B cell (primary cell): Measurements from ENCODE around the gene NUDT1. TPM values are rescaled to one million over a fixed set of nuclear protein-coding genes. Genes with fewer than 3 reads are reported as not detected.

Experiments
- ATAC-seq: fragments of 200-7000 bp; cut with Tn5 transposase; one replicate; pipeline ENCODE4 v1.10.0; 2021; ENCODE audit warnings: low read depth, mild to moderate bottlenecking, moderate number of reproducible peaks, moderate library complexity
- CTCF ChIA-PET: fragments of 350-600 bp; sonication (Branson Sonifier 250); formaldehyde crosslinking; loops from one replicate; lab custom pipeline; 2021; ENCODE audit warnings: antibody characterized with exemption, inconsistent platforms; lab: Charles Lee
- POLR2A ChIA-PET: fragments of 350-600 bp; sonication (Branson Sonifier 250); formaldehyde crosslinking; loops from one replicate; lab custom pipeline; 2021; ENCODE audit warnings: antibody characterized with exemption; lab: Charles Lee
- DNase-seq: peaks from one replicate; pipeline ENCODE4 v3.0.0; 2013
- H2AFZ ChIP-seq: 2 replicates; pipeline ENCODE4 v1.6.1; 2012; ENCODE audit warnings: mild to moderate bottlenecking, low read depth, low read length; ENCODE audit not compliant: insufficient read depth, poor library complexity, severe bottlenecking
- H3K27ac ChIP-seq, 2 donors: 1 replicate in 1 of 2; 2 replicates in 1 of 2; pipeline ENCODE4 v1.5.1; 2012 to 2013; ENCODE audit warnings: low read length in 2 of 2, mild to moderate bottlenecking in 2 of 2, moderate library complexity in 1 of 2
- H3K27me3 ChIP-seq, 4 experiments: fragments of 200-600 bp in 1 of 4; sonication (generic) in 1 of 4; replicated peaks in 1 of 4; 1 replicate in 2 of 4; 2 replicates in 2 of 4; pipeline versions ENCODE4 v1.6.1 to v1.7.0; 2013 to 2016; ENCODE audit warnings: low read length in 3 of 4, mild to moderate bottlenecking in 2 of 4, mixed read lengths in 1 of 4, moderate library complexity in 1 of 4; ENCODE audit not compliant: insufficient read depth in 4 of 4, control insufficient read depth in 3 of 4; ENCODE audit errors: control extremely low read depth in 1 of 4
- H3K36me3 ChIP-seq, 2 experiments: replicated peaks in 1 of 2; 1 replicate in 1 of 2; 2 replicates in 1 of 2; pipeline versions ENCODE4 v1.6.1 to v1.7.1; 2013; ENCODE audit warnings: low read length in 1 of 2; ENCODE audit not compliant: insufficient read depth in 2 of 2, control insufficient read depth in 1 of 2; ENCODE audit errors: control extremely low read depth in 1 of 2, extremely low read depth in 1 of 2
- H3K4me1 ChIP-seq, 2 donors: fragments of 200-600 bp in 1 of 2; sonication (generic) in 1 of 2; 1 replicate in 1 of 2; 2 replicates in 1 of 2; pipeline versions ENCODE4 v1.5.1 to v1.6.1; 2013 to 2017; ENCODE audit warnings: low read length in 2 of 2; ENCODE audit not compliant: control insufficient read depth in 2 of 2, insufficient read depth in 2 of 2
- H3K4me2 ChIP-seq: replicated peaks from 2 replicates; pipeline ENCODE3; 2012; ENCODE audit warnings: mild to moderate bottlenecking, low read depth, low read length; ENCODE audit not compliant: poor library complexity, severe bottlenecking
- H3K4me3 ChIP-seq, 5 experiments: fragments of 200-600 bp in 1 of 5; sonication (generic) in 1 of 5; 1 replicate in 3 of 5; 2 replicates in 2 of 5; pipeline versions ENCODE4 v1.5.1 to v1.7.0; 2011 to 2016; ENCODE audit warnings: low read length in 4 of 5, mild to moderate bottlenecking in 4 of 5, low read depth in 2 of 5, control low read depth in 1 of 5, moderate library complexity in 1 of 5; ENCODE audit not compliant: insufficient read depth in 1 of 5; ENCODE audit errors: control extremely low read depth in 1 of 5, extremely low read depth in 1 of 5
- H3K79me2 ChIP-seq: fragments of 200-600 bp; sonication (generic); one replicate; pipeline ENCODE4 v1.6.0; 2016; ENCODE audit warnings: low read length; ENCODE audit not compliant: control insufficient read depth, insufficient read depth
- H3K9ac ChIP-seq: fragments of 200-600 bp; sonication (generic); 2 replicates; pipeline ENCODE4 v1.6.1; 2017; ENCODE audit warnings: mild to moderate bottlenecking, low read length, moderate library complexity
- H3K9me3 ChIP-seq, 3 donors: one replicate each; pipeline versions ENCODE4 v1.6.1 to v1.7.1; 2013; ENCODE audit warnings: low read length in 2 of 3; ENCODE audit not compliant: control insufficient read depth in 2 of 3, insufficient read depth in 1 of 3; ENCODE audit errors: control extremely low read depth in 1 of 3
- H4K20me1 ChIP-seq: 2 replicates; pipeline ENCODE4 v1.6.0; 2012; ENCODE audit warnings: mild to moderate bottlenecking, low read length; ENCODE audit not compliant: insufficient read depth, control insufficient read depth, poor library complexity, severe bottlenecking
- H3K27ac Mint-ChIP-seq: one replicate; pipeline ENCODE4 v1.8.0; 2021; ENCODE audit warnings: mixed read lengths
- H3K27me3 Mint-ChIP-seq: one replicate; pipeline ENCODE4 v1.8.0; 2021; ENCODE audit warnings: mixed read lengths
- H3K4me1 Mint-ChIP-seq: one replicate; pipeline ENCODE4 v1.8.0; 2021; ENCODE audit warnings: mixed read lengths
- H3K4me3 Mint-ChIP-seq: one replicate; pipeline ENCODE4 v1.8.0; 2021; ENCODE audit warnings: mixed read lengths
- H3K9me3 Mint-ChIP-seq: one replicate; pipeline ENCODE4 v1.8.0; 2022; ENCODE audit warnings: mixed read lengths; ENCODE audit not compliant: insufficient read depth
- EZH2 ChIP-seq: IDR thresholded peaks from 2 replicates; pipeline ENCODE4 v1.6.1; 2012; ENCODE audit warnings: borderline replicate concordance, low read depth, mild to moderate bottlenecking, moderate library complexity, low read length; ENCODE audit not compliant: insufficient read depth, poor library complexity, severe bottlenecking
- WGBS: methylation state at CpG from one replicate; pipeline ENCODE4 v1.1.5; 2013; ENCODE audit warnings: missing lambda C conversion rate; ENCODE audit not compliant: insufficient coverage; 5-methylcytosine and 5-hydroxymethylcytosine counted together
- intact Hi-C: fragments of 100-400 bp; cut with micrococcal nuclease; formaldehyde crosslinking; loops from one replicate; pipeline ENCODE4 v1.10.0; 2022
- polyA plus RNA-seq: library from polyadenylated mRNA; depleted of rRNA; stranded (reverse); fragments of >200 nt; gene quantifications from 2 replicates; pipeline ENCODE4 v1.2.3, GENCODE V29; 2012
- total RNA-seq, 2 donors: library from RNA; stranded (reverse); fragments of 120-200 nt in 1 of 2; gene quantifications; 1 replicate in 1 of 2; 2 replicates in 1 of 2; pipeline versions ENCODE4 v1.2.3 to v1.2.4, GENCODE V29; 2013 to 2022
- TF ChIP-seq, protein P1 (sequence below): fragments of 200-600 bp; IDR thresholded peaks from one replicate; pipeline ENCODE4 v1.8.0; 2022; ENCODE audit warnings: antibody characterized with exemption, mild to moderate bottlenecking

Gene NUDT1
- total and polyA plus RNA-seq, 2 donors (not counting 1 experiment from before 2014, with no cell fraction given), result 21.1 to 22.9 TPM

GRCh38 chr7:2257651-2258050 is 15.6 kb downstream of the NUDT1 start:
- Histone ChIP-seq H2AFZ (no peak overlapping the region), H3K27me3 (no peaks in the 10 kb centered on the region), H4K20me1 (peaks cover 31% of the 10 kb centered on the region), H3K4me1 (peaks cover 29 to 52% of the 10 kb centered on the region in 2 donors), H3K4me2 (no peak overlapping the region), H3K9me3 (no peaks in the 10 kb centered on the region), H3K4me3 (no peak overlapping the region), H3K9ac (no peak overlapping the region), H3K27ac (no peak overlapping the region), H3K36me3 (peaks cover 1 to 66% of the 10 kb centered on the region in 2 experiments), H3K79me2 (peaks cover 40% of the 10 kb centered on the region)
- no peak overlapping the region for H3K4me3 Mint-ChIP-seq
- POLR2A ChIA-PET, result interaction anchor here (0.7 kb wide), 1 partner anchor 20 kb away, joined by 8 read pairs; no protein-coding TSS in a partner anchor
- peaks cover 48% of the 10 kb centered on the region for H3K4me1 Mint-ChIP-seq
- intact Hi-C loops, result no loop called here
- ATAC-seq (no peak), DNase-seq (no peak)
- no peak overlapping the region for H3K27ac Mint-ChIP-seq
- WGBS, result over 99% methylated on average over 14 of the region's 17 CpGs
- no peaks in the 10 kb centered on the region for H3K9me3 Mint-ChIP-seq
- H3K27me3 Mint-ChIP-seq, result no peaks in the 10 kb centered on the region
- no peak for TF ChIP-seq EZH2
- TF ChIP-seq, protein P1, sequence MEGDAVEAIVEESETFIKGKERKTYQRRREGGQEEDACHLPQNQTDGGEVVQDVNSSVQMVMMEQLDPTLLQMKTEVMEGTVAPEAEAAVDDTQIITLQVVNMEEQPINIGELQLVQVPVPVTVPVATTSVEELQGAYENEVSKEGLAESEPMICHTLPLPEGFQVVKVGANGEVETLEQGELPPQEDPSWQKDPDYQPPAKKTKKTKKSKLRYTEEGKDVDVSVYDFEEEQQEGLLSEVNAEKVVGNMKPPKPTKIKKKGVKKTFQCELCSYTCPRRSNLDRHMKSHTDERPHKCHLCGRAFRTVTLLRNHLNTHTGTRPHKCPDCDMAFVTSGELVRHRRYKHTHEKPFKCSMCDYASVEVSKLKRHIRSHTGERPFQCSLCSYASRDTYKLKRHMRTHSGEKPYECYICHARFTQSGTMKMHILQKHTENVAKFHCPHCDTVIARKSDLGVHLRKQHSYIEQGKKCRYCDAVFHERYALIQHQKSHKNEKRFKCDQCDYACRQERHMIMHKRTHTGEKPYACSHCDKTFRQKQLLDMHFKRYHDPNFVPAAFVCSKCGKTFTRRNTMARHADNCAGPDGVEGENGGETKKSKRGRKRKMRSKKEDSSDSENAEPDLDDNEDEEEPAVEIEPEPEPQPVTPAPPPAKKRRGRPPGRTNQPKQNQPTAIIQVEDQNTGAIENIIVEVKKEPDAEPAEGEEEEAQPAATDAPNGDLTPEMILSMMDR, result no peak
- CTCF ChIA-PET, result no interaction called here

DNA sequence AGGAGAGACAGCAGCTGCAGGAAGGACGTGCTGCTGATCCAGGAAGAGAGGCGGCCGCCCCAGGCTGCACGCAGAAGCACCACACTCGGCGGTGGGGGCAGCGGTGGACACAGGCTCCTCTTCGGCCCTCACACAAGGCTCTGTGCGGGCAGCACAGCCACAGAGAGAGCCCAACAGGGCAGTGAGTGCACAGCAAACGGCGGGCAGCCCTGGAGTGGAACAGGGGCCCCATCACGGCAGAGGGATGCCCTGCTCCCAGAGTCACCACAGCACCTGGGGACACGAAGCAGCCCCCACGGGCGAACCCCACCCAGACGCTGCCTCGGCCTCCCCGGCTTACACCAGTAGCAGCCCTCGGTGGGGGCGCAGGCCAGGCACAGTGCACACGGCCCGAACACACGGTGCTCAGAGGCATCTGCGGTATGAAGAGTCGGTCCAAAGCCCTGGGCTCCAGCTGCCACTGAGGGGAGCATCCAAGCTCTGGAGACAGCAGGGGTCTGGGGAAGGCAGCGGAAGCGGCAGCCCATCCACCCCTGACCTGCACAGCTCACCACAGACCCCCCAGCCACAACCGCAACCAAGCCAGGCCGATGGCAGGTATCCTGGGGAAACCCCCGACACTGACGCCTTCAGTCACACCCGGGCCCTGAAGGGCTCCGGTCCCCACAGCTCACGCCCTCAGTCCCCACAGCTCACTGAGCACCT is 16.8 kb downstream of the NUDT1 start:
- 74% methylated on average over 30 of the region's 34 CpGs for WGBS
- Mint-ChIP-seq H3K27me3 (no peaks in the 10 kb centered on the region), H3K4me3 (peak overlapping the region; percentile 76), H3K9me3 (no peaks in the 10 kb centered on the region), H3K4me1 (peaks cover 43% of the 10 kb centered on the region), H3K27ac (peak overlapping the region; percentile 90)
- Histone ChIP-seq H3K27me3 (no peaks in the 10 kb centered on the region), H3K4me1 (peaks cover 25 to 44% of the 10 kb centered on the region in 2 donors), H3K9ac (no peak overlapping the region), H3K27ac (peak overlapping the region; percentile 40 to 66), H3K4me3 (peak overlapping the region in 1 of 5 experiments; percentile 17), H3K4me2 (peak overlapping the region; percentile 63), H3K9me3 (no peaks in the 10 kb centered on the region), H4K20me1 (peaks cover 26% of the 10 kb centered on the region), H3K36me3 (peaks cover 1 to 70% of the 10 kb centered on the region in 2 experiments), H2AFZ (no peak overlapping the region), H3K79me2 (peaks cover 40% of the 10 kb centered on the region)
- ATAC-seq (peak; percentile 69), DNase-seq (peak; percentile 84)
- intact Hi-C loops, result no loop called here
- CTCF ChIA-PET, result interaction anchor here (0.6 to 2.0 kb wide), 6 partner anchors 10 to 54 kb away, joined by 3 to 8 read pairs (median 4); no protein-coding TSS in a partner anchor
- no peak for TF ChIP-seq EZH2
- TF ChIP-seq, protein P1, result no peak
- POLR2A ChIA-PET, result interaction anchor here (0.8 to 1.5 kb wide), 3 partner anchors 18 to 52 kb away, joined by 3 to 6 read pairs (median 3); no protein-coding TSS in a partner anchor
